HEK293 (cell line): ENCODE results near the gene GSTM4.

Source experiments
- CTCF ChIA-PET: fragments of 350-600 bp; formaldehyde crosslinking; extraction: SDS; loops from one replicate; lab custom pipeline; 2021; ENCODE audit warnings: antibody characterized with exemption; lab: Yijun Ruan, JAX
- POLR2A ChIA-PET: fragments of 300-600 bp; formaldehyde crosslinking; extraction: SDS; loops from one replicate; lab custom pipeline; 2020; ENCODE audit warnings: antibody characterized with exemption, inconsistent platforms; lab: Yijun Ruan, JAX
- H3K27ac ChIP-seq: fragments of 200-500 bp; sonication (Bioruptor generic); 2 replicates; pipeline ENCODE4 v1.5.1; 2014; ENCODE audit warnings: low read depth, low read length, control low read depth, inconsistent platforms; ENCODE audit errors: extremely low read depth
- H3K36me3 ChIP-seq, 2 experiments: fragments of 200-500 bp in 1 of 2; sonication (Bioruptor generic) in 1 of 2; 1 replicate in 1 of 2; 2 replicates in 1 of 2; pipeline ENCODE4 v1.5.1; 2014 to 2017; ENCODE audit warnings: inconsistent platforms in 2 of 2, low read length in 2 of 2; ENCODE audit not compliant: control insufficient read depth in 2 of 2, insufficient read depth in 1 of 2
- H3K4me1 ChIP-seq: fragments of 200-500 bp; sonication (Bioruptor generic); 2 replicates; pipeline ENCODE4 v1.5.1; 2014; ENCODE audit warnings: mild to moderate bottlenecking, low read length, inconsistent platforms; ENCODE audit not compliant: control insufficient read depth, insufficient read depth
- H3K4me3 ChIP-seq: 2 replicates; pipeline ENCODE4 v1.5.1; 2011; ENCODE audit warnings: low read depth, mild to moderate bottlenecking, control low read depth, low read length, moderate library complexity
- H3K9me3 ChIP-seq: fragments of 200-500 bp; sonication (Bioruptor generic); 2 replicates; pipeline ENCODE4 v1.5.1; 2014; ENCODE audit warnings: low read depth, low read length, inconsistent platforms; ENCODE audit not compliant: control insufficient read depth, insufficient read depth
- GLI2 ChIP-seq: fragments of 450-650 bp; formaldehyde crosslinking; IDR thresholded peaks from 2 replicates; pipeline ENCODE4; 2017; ENCODE audit warnings: missing biosample characterization, missing genetic modification characterization, low read depth, borderline replicate concordance
- GLI4 ChIP-seq: fragments of 450-650 bp; formaldehyde crosslinking; IDR thresholded peaks from 2 replicates; pipeline ENCODE4 v1.5.1; 2016; ENCODE audit warnings: missing biosample characterization, missing genetic modification characterization
- GLIS2 ChIP-seq: fragments of 450-650 bp; formaldehyde crosslinking; IDR thresholded peaks from 2 replicates; pipeline ENCODE4 v1.5.1; 2016; ENCODE audit warnings: missing biosample characterization, missing genetic modification characterization
- HOXD13 ChIP-seq: sonication (generic); formaldehyde crosslinking; IDR thresholded peaks from 2 replicates; pipeline ENCODE4 v1.8.0; 2022; ENCODE audit warnings: missing genetic modification reagents, borderline replicate concordance
- MYNN ChIP-seq: fragments of 450-650 bp; formaldehyde crosslinking; IDR thresholded peaks from 2 replicates; pipeline ENCODE4 v1.5.1; 2016; ENCODE audit warnings: missing biosample characterization, missing genetic modification characterization, borderline replicate concordance
- MZF1 ChIP-seq: fragments of 450-650 bp; formaldehyde crosslinking; IDR thresholded peaks from 2 replicates; pipeline ENCODE4 v1.5.1; 2017; ENCODE audit warnings: missing biosample characterization, missing genetic modification characterization, borderline replicate concordance
- ZNF146 ChIP-seq: fragments of 450-650 bp; formaldehyde crosslinking; IDR thresholded peaks from 2 replicates; pipeline ENCODE4 v1.5.1; 2016; ENCODE audit warnings: missing biosample characterization, missing genetic modification characterization
- ZNF157 ChIP-seq: fragments of 450-650 bp; formaldehyde crosslinking; IDR thresholded peaks from 2 replicates; pipeline ENCODE4 v1.5.1; 2016; ENCODE audit warnings: missing biosample characterization, missing genetic modification characterization
- ZNF169 ChIP-seq: fragments of 450-650 bp; formaldehyde crosslinking; IDR thresholded peaks from 2 replicates; pipeline ENCODE4 v1.5.1; 2016; ENCODE audit warnings: missing biosample characterization, missing genetic modification characterization
- ZNF19 ChIP-seq: fragments of 450-650 bp; formaldehyde crosslinking; IDR thresholded peaks from 2 replicates; pipeline ENCODE4; 2016; ENCODE audit warnings: missing biosample characterization, missing genetic modification characterization, low read depth
- ZNF26 ChIP-seq: fragments of 450-650 bp; formaldehyde crosslinking; IDR thresholded peaks from 2 replicates; pipeline ENCODE4 v1.5.1; 2016; ENCODE audit warnings: missing biosample characterization, missing genetic modification characterization
- ZNF266 ChIP-seq: fragments of 450-650 bp; formaldehyde crosslinking; IDR thresholded peaks from 2 replicates; pipeline ENCODE4 v1.5.1; 2016; ENCODE audit warnings: missing biosample characterization, missing genetic modification characterization, low read depth
- ZNF292 ChIP-seq: fragments of 450-650 bp; formaldehyde crosslinking; IDR thresholded peaks from 2 replicates; pipeline ENCODE4 v1.5.1; 2016; ENCODE audit warnings: low read depth, missing biosample characterization, missing genetic modification characterization, borderline replicate concordance
- ZNF335 ChIP-seq: fragments of 450-650 bp; formaldehyde crosslinking; conservative IDR thresholded peaks from 2 replicates; pipeline ENCODE4 v1.5.1; 2016; ENCODE audit warnings: missing biosample characterization, missing genetic modification characterization
- ZNF394 ChIP-seq: fragments of 450-650 bp; formaldehyde crosslinking; IDR thresholded peaks from 2 replicates; pipeline ENCODE4 v1.5.1; 2016; ENCODE audit warnings: missing biosample characterization, missing genetic modification characterization, mild to moderate bottlenecking, moderate library complexity, borderline replicate concordance
- ZNF558 ChIP-seq: fragments of 450-650 bp; formaldehyde crosslinking; IDR thresholded peaks from 2 replicates; pipeline ENCODE4 v1.5.1; 2016; ENCODE audit warnings: missing biosample characterization, missing genetic modification characterization
- ZNF561 ChIP-seq: fragments of 450-650 bp; IDR thresholded peaks from 2 replicates; pipeline ENCODE4 v1.5.1; 2018; ENCODE audit warnings: missing biosample characterization, missing genetic modification characterization, borderline replicate concordance
- ZNF654 ChIP-seq: fragments of 450-650 bp; formaldehyde crosslinking; IDR thresholded peaks from 2 replicates; pipeline ENCODE4 v1.5.1; 2016; ENCODE audit warnings: low read depth, missing biosample characterization, missing genetic modification characterization
- ZNF791 ChIP-seq: fragments of 450-650 bp; formaldehyde crosslinking; IDR thresholded peaks from 2 replicates; pipeline ENCODE4 v1.5.1; 2016; ENCODE audit warnings: missing biosample characterization, missing genetic modification characterization
- TF ChIP-seq, protein P1 (sequence below): fragments of 450-650 bp; formaldehyde crosslinking; IDR thresholded peaks from 2 replicates; pipeline ENCODE4 v1.5.1; 2016; ENCODE audit warnings: missing biosample characterization, missing genetic modification characterization

The GSTM4 gene

GRCh38 chr1:109643385-109644230 is 12.3 kb upstream of the GSTM4 start (continued):
- TF ChIP-seq MYNN = no peak
- no peak for TF ChIP-seq ZNF558
- TF ChIP-seq ZNF292 (tag by site-specific recombination) = no peak
- TF ChIP-seq ZNF169 (tag by site-specific recombination) = no peak

- Histone ChIP-seq H3K27ac (no peak overlapping the region), H3K4me1 (no peaks in the 10 kb centered on the region), H3K9me3 (no peaks in the 10 kb centered on the region), H3K36me3 (no peaks in the 10 kb centered on the region), H3K4me3 (no peak overlapping the region)
- TF ChIP-seq ZNF654 (tag by site-specific recombination) = no peak
- ChIA-PET CTCF (interaction anchor here (0.7 to 11.3 kb wide), 7 partner anchors 6 to 332 kb away, joined by 3 to 345 read pairs (median 4); no protein-coding TSS in a partner anchor), POLR2A (no interaction called here)
These were observed 11.2 kb upstream of the GSTM4 start for GRCh38 chr1:109644670-109645069.

DNA sequence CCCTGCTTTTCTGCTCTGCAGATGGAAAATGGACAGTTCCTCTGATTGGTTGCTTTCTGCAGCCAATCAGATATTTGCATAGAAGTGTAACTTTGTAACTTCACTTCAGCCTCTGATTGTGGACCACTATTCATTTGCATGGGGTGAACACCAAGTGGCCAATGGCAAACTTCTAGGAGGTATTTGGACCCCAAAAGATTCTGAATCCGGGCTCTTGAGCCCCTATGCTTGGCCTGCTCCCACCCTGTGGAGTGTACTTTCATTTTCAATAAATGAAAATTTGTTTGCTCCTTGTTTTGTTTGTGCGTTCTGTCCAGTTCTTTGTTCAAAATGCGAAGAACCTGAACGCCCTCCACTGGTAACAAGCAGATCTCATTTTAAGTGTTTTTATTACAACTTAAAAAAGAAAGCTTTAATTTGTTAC is 6.4 kb upstream of the GSTM4 start:
- H3K4me1 ChIP-seq = no peaks in the 10 kb centered on the region
- ChIA-PET POLR2A (no interaction called here), CTCF (interaction anchor here (0.6 to 6.1 kb wide), 10 partner anchors 8 to 411 kb away, joined by 3 to 156 read pairs (median 4); partner anchors contain the start of gene AHCYL1)
- no peaks in the 10 kb centered on the region for H3K36me3 ChIP-seq
- no peaks in the 10 kb centered on the region for H3K9me3 ChIP-seq
- TF ChIP-seq ZNF561 = peak; percentile 48; the same call in 1 of the 2 replicates
- TF ChIP-seq GLIS2 (tag by site-specific recombination) = no peak
- TF ChIP-seq ZNF335 (tag by site-specific recombination) = 0 out of 2 replicates have a peak, but pooled peaks have one; percentile 15
- peak; percentile 43 for TF ChIP-seq ZNF654 (tag by site-specific recombination)
- H3K4me3 ChIP-seq = no peak overlapping the region
- no peak overlapping the region for H3K27ac ChIP-seq

GRCh38 chr1:109650609-109651008 is 5.3 kb upstream of the GSTM4 start:
- TF ChIP-seq GLI2 (tag by site-specific recombination) = no peak
- no peak for TF ChIP-seq ZNF266 (tag by site-specific recombination)
- no peak for TF ChIP-seq ZNF146
- no peak for TF ChIP-seq ZNF26
- TF ChIP-seq HOXD13 (CRISPR knock-in tag) = no peak
- TF ChIP-seq ZNF19 (tag by site-specific recombination) = no peak
- no peak for TF ChIP-seq ZNF791
- TF ChIP-seq MZF1 = no peak
- TF ChIP-seq, protein P1, sequence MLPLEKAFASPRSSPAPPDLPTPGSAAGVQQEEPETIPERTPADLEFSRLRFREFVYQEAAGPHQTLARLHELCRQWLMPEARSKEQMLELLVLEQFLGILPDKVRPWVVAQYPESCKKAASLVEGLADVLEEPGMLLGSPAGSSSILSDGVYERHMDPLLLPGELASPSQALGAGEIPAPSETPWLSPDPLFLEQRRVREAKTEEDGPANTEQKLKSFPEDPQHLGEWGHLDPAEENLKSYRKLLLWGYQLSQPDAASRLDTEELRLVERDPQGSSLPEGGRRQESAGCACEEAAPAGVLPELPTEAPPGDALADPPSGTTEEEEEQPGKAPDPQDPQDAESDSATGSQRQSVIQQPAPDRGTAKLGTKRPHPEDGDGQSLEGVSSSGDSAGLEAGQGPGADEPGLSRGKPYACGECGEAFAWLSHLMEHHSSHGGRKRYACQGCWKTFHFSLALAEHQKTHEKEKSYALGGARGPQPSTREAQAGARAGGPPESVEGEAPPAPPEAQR (tag by site-specific recombination) = no peak
- no peak for TF ChIP-seq GLI4
- no peak for TF ChIP-seq ZNF394 (tag by site-specific recombination)
- no peak for TF ChIP-seq MYNN
- no peak for TF ChIP-seq ZNF157 (tag by site-specific recombination)
- no peak overlapping the region for H3K4me3 ChIP-seq
- ChIA-PET POLR2A (no interaction called here), CTCF (interaction anchor here (0.6 to 6.1 kb wide), 12 partner anchors 9 to 456 kb away, joined by 3 to 156 read pairs (median 4); partner anchors contain the start of gene AHCYL1)
- H3K4me1 ChIP-seq = no peaks in the 10 kb centered on the region
- H3K36me3 ChIP-seq = no peaks in the 10 kb centered on the region
- no peaks in the 10 kb centered on the region for H3K9me3 ChIP-seq
- no peak overlapping the region for H3K27ac ChIP-seq
